ENCODE measurements around the gene LTBP2. TPM values are rescaled to one million over a fixed set of nuclear protein-coding genes. Genes with fewer than 3 reads are reported as not detected.

LTBP2 gene
- total RNA-seq, 1 donor from 2014 or later, result 1.1 TPM

DNA sequence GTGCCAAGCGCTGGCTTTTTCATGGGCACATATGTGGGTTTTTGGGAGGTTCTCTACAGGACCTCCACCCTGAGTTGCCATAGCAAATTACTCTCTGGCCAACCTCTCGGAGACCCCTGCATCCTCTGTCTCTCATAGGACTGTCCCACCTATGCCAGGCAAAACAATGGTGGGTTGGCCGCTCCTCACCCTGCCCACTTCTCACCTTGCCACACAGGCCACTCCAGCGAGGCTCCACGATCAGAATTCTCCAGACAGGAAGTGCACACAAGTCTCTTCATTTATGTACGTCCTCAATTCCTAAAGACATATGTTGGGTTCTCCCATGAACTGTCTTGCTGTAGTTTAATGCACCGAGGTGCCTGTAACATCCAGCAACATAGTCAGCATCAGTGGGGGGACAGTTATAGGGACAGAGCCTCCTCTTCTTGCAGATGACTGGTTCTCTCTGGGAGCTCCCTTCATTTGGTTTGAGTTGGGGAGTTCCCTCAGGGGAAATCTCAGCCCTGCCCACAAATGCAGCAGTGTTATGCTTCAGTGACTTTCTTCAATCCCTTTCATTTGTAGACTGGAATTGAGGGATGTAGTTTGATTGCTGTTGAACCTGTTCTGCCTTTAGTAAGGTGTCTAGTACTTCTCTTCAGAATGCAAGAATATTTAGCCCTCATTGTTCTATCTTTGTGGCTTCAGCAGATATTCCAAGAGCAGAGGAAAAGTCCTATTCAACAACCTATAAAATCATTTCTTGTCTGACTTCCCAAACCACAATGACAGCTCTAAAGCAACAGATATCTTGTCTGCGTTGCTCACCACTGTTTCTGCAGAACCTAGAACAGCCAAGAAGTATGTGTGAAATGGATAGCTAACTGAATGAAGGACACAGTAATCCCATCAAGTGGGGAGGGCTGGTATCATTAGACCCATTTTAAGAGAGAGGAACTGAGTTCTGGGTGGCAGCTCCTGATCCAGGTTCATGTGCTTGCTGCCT lies 2.8 kb upstream of the LTBP2 start:
- DNase-seq (ENCODE audit: low spot score), result no peak
- ATAC-seq, result no peak

DNA sequence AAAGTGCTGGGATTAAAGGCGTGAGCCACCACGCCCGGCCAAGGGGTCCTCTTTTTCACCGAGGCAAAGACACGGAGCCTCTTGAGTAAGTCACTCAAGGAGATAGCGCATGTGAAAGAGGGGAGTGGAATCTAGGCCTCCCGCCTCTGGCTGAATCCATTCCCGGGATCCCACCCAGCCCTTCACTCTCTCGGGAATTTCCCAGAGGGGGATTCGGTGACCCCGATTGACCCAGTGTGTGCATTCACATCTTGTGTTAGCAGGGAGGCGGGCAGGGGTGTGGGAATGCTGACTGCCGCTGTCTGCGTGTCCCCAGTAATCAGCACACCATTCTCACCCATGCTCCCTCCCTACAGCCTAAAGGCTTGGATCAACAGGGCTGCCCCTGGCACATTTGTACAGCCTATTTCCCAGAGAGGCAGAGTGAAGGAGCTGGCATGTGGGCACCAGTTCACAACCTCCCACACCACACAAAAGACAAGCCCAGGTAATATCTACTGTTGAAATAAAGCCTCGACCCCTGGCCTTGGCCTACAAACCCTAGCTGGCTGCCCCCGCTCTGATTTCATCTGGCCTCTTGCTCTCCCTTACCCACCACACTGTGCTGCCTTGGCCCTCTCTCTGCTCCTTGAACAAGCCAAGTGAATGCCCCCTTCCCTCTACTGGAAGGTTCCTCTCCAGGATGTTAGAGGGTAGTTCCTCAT lies 1.3 kb upstream of the LTBP2 start:
- no peak for DNase-seq (ENCODE audit: low spot score)
- no peak for ATAC-seq

DNA sequence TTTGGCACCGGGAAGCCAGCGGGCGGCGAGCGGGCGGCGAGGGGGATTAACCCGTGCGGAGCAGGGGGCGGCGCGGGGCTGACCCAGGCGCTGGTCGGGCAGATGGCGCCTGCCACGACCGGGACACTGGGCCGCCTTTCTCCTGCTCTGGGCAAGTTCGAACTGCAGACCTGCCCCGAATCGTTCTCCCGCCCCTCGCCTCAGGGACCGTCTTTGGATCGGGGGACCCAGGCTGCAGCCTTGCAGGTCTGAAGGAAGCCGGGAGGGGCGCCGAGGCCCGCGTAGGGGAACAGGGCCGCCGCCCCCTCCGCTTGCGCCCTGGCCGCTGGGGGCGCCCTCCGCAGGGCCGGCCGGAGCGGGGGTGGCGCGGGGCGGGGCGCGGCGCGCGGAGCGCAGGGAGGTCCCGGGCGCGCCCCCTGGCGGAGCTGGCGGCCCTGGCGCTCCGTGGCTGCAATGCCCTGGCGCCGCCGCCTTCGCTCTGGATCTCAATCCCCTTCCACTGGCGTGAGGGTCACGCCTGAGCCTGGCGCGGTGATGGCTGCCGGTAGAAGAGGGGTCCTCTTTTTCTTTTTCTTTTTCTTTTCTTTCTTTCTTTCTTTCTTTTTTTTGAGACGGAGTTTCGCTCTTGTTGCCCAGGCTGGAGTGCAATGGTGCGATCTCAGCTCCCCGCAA lies 449 bp upstream of the LTBP2 start:
- peak; percentile 91 for ATAC-seq
- DNase-seq (ENCODE audit: low spot score), result peak; percentile 76

DNA sequence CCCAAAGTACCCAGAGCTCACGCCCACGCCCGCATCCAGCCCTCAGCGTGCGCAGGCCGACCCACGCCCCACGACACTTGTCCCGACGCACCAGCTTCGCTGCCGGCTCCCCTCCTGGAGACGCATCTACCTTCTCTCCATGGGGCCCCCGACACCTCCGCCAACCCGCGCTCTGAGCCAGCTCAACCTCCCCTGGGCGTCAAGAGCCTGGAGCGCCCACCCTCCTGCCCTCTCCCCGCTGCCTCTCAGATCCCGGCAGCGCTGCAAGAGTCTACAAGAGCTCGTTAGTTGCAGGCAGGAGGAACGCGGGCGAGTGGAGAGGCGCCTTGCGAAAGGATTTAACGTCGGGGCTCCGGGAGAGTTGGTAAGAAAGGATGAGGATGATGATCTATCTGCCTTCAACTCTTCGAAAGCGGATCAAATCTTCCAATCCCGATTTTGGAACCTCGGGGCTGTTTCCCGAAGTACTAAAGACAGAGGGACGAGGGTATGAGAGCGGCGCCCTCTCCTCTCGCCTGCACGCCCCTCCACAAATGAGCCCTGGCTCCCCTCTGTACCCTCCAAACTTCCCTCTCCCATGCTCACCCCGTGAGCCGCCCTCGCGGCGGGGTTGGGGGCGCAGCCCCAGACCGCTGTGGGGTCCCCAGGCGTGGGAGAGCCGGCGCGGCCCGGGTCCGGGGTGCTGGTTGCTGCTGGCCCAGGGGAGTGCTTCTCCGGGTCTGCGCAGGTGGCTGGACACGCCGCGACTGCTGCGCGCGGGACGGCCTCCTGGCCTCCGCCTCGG lies 979 bp downstream of the LTBP2 start:
- ATAC-seq (no peak), DNase-seq (ENCODE audit: low spot score) (no peak)

DNA sequence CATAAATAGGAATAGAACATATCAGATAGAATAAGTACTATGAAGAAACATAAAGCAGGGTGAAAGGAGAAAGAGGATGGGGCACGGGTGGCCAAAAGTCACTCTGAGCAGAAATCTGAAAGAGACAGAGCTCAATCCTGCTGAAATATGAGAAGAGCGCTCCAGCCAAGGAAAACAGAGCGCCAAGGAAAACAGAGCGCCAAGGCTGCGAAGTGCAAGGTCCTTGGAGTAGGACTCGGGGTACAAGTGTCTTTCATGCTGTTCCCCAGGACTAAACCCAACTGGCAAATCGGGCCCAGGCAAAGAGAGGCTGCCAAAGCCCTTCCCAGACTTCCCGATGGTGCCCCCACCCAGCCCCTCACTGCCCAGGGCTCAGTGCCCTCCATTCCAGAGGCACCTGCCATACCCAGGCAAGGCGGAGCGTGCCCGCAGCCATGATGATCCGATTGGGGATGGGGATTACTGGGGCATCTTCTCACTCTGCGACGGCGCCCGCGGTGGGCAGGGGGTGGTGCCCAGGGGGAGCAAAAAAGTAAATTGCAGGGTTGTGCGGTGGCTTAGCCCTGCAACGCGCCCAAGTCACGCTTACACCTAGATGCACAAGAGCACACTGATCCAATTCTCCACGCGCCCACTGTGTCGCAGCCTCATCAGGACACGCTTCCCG lies 1.7 kb downstream of the LTBP2 start:
- DNase-seq (ENCODE audit: low spot score) (no peak), ATAC-seq (no peak)

DNA sequence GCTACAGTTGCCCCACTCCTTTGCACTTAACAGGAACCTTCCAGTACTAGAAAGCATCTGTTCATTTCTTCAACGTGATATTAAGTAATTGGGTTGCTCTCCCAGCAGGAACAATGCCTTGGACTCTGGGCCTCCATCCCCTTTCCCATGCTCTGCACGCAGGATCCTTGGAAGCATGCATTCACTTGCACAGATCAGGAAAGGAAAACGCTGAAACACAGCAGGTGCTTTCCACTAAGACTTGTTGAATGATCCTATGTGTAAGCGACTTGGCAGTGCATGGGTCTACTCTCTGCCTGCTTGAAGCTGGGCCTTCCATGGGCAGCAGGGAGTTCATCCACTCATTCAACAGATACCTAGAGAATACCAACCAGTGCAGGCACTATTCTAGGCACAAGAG lies 2.3 kb downstream of the LTBP2 start:
- DNase-seq (ENCODE audit: low spot score), result no peak
- no peak for ATAC-seq

DNA sequence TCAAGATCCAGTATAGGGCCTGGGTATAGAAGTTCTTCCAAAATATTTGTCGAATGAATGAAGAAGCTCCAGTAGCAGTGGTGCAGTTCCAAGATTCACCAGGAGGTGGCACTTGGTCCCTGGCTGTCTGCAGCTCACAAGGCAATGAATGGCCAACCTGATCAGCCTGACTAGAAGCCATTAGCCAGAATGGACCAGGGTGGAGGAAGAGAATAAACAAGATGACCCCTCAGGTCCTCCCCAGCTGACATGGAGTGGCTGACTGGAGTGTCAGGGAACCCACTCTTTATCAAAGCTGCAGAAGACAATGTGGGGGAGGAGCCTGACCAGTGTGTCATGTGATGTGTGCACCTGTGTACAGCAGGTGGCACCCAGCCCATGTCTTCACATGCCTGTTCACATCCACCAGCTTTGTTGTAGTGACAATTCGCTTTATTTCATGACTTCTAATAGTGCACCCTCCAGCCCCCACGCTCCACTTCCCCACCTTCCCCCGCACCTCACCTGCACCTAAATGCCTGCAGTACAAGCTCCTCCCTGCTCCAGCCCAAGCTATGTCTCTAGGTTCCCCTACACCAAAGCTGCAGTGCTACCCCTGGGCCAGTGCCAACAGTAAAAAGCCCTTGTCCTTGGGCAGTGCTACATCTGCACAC lies 3.0 kb downstream of the LTBP2 start:
- peak; percentile 79 for DNase-seq (ENCODE audit: low spot score)
- ATAC-seq, result peak; percentile 79

DNA sequence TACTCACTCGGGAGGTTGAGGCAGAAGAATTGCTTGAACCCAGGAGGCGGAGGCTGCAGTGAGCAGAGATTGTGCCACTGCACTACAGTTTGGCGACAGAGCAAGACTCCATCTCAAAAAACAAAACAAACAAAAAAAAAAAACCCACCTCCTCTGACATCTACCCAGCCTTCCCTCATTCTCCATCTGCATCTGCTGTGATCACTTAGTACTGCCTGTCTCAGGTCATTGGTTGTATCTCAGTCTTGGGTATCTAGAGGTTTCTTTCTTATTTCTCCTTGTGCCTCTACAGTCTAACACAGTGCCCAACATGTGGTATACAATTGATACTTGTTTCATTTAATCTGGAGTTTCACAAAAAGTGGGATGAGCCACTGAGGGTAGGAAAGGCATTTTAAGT lies 5.3 kb downstream of the LTBP2 start:
- ATAC-seq, result no peak

DNA sequence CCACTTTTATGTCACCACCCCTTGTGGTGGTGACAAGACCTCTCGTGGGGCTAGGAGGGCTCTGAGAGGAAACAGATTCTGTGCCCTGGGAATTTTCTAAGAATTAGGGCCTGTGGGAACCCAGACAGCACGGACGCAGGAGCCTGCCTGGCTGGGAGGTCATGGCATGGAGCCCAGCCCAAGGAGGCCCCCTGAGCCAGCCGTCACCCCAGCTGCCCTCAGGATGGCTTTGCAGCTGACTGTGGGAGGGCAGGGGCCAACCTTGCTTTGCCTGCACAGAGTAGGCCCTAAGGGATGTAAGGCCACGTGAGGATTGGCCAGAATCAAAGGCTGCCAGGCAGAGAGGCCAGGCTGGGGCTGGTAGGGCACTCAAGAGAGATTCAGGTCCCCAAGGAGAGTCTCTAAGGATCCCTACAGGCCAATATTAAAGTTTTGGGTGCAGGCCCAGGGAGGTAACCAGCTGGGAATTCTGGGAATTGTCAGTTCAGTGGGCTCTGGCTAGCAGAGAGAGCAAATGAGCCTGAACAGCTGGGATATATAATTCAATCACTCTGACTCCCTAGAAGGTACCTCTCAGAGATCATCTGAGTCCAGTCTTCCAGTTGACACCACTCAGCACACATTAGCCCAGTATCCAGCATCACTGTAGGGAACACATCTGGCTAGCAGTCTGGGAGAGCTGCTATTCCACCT lies 6.4 kb downstream of the LTBP2 start:
- ATAC-seq (no peak), DNase-seq (ENCODE audit: low spot score) (no peak)

More for the DNA sequence above, 5.3 kb downstream of the LTBP2 start:
- DNase-seq (ENCODE audit: low spot score), result no peak

DNA sequence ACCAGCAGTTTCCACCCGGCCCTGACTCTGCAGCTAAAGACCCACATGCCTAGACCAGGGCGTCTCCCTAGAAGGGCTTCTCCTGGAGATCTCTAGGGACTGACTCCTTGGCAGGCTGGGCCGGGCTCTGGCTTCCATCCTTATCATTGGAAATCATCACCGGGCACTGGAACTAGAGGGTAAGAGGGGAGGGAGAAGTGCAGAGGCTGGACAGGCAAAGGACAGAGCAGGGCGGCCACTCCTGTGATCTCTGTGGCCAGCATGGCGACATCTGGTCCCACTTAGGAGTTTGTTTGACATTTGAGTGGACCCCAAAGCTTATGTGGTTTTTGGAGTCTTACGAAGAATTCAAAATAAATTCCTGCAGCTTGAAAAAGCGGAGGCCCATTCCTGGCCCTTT lies 7.1 kb downstream of the LTBP2 start:
- DNase-seq (ENCODE audit: low spot score), result no peak
- no peak for ATAC-seq

DNA sequence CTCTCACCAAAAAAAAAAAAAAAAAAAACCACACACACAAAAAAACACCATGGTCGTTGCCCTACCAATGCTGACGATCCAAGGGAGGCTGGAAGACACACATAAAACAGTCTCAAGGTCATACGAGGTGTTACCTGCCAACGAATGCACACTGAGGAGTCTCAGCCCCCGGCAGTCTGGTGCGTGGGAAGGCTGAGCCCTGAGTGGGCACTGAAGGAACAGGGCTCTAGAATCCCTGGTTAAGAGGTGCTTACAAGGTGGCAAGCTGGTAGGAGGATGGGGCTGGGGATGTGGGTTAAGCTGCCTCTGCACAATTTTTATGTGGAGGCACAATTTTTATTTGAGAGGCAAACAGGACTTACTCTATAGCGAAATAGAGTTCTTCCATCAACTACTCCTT lies 7.9 kb downstream of the LTBP2 start:
- no peak for DNase-seq (ENCODE audit: low spot score)
- ATAC-seq, result no peak

DNA sequence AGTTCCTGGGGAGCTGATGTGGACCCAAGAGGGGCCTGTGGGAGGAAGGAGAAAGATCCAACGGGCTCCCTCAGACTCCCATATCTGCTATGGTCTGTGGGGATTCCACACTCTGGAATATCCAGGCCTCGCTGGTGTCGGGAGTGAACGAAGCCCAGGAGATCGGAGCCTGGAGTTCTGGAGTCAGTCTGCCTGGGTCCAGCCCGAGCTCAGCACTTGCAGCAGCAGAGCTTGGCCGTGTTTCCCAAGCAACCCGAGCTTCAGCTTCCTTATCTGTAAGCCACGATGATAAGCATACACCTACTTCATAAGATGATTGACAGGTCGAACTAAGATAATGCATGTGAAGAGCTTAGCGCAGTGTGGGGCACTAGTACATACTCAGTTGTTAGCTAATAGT lies 10.1 kb downstream of the LTBP2 start:
- no peak for ATAC-seq
- DNase-seq (ENCODE audit: low spot score), result no peak

DNA sequence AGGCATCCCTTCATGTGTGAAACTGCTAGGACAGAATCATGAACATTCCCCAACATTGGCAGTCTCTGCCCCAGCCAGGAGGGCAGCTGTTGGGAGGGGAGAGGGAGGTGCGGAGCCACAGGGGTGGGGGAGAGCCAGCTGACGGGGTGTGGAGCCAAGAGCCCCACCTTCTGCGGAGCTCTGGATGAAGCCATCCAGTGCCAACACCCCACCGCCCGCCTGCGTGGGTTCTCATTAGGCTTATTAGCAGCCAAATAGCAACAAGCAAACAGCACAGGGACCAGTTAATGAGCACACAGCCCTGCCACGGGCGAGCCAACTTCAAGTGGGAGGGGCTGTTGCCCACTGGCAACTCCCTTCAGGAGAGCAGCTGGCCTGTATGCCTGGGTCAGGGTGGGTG lies 12.1 kb downstream of the LTBP2 start:
- DNase-seq (ENCODE audit: low spot score), result no peak

DNA sequence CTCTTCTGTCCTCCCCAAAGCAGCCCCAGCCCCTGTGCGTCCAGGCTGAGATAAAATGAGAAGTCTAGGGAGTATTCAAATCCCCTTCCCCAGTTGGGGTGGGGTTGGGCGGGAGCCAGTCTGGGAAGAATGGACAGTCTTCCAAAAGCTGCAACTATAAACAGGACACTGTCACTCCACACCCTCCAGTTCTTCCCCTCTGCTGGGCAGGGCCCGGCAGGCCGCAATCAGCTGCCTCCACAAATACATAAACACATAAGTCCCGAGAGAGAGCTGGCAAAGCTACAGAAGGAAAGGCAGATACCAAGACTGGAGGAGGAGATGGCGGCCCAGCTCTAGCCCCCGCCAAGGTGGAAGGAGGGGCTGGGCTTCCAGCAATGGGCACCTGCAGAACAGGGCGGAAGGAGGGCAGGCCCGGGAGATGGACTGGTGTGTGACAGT lies 12.7 kb downstream of the LTBP2 start:
- DNase-seq (ENCODE audit: low spot score), result no peak

More for the DNA sequence above, 12.1 kb downstream of the LTBP2 start:
- ATAC-seq, result no peak

DNA sequence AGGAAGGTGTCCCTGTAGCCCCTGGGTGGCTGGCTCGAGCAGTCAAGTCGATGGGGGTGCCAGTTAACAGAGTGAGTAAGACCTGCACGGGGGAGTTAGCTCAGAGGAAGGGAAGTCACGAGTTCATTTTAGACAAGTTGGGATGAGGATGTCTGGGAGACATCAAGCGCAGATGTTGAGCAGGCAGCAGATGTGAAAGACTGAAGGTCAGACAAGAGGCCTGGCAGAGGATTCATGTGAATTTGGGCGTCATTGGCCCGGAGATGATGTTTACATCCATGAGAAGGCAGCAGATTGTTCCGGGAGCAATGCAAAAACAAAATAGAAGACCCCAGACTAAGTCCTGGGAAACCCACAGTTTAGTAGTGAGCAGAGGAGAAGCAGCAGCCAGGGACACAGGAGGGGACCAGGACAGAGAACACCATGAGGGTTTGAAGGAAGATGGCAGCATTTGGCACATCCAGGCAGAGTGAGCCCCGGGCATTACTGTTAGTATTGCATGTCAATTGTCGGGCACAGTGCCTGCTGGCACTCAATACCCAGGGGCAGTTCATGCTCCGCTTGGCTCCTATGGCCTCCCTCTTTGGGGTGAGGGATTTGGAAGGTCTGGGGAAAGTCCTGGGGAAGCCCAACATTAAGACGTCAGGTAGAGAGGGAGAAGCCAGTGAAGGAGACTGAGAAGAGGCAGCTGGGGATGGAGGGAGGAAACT lies 15.1 kb downstream of the LTBP2 start:
- ATAC-seq (no peak), DNase-seq (ENCODE audit: low spot score) (no peak)

More for the DNA sequence above, 12.7 kb downstream of the LTBP2 start:
- ATAC-seq, result peak; percentile 45

DNA sequence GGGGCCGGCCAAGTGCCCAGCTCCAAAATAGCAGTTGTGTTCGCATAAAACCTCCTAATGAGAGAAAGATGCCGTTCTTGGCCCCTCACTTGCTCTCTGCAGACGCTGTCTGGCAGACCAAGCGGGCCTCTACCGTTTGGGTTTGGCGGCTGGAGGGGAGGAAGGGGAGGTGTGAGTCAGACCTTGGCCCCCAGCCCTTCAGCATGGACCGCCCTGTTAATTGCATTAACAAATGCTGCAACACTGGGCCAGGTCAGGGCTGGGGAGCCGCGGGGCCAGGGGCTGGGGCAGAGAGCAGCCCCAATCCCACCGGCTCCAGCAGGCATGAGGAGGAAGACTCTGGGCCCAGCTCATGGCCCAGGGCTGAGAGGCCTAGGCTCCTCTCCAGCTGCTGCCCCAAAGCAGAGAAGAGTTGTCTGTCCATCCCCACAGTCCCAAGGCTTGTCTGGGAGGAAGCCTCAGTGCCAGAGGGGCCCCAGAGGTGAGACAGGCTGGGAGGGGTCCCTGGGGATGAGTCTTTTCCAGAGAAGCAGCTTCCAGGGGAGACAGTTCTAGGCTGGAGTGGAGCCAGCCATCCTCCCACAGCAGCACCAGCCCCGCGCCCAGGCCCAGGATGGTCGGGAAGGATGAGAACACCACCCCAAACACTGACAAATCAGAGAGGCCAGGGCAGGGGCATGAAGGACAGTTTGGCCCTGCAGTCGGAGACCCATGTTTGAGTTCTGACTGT lies 16.9 kb downstream of the LTBP2 start:
- no peak for ATAC-seq
- no peak for DNase-seq (ENCODE audit: low spot score)

DNA sequence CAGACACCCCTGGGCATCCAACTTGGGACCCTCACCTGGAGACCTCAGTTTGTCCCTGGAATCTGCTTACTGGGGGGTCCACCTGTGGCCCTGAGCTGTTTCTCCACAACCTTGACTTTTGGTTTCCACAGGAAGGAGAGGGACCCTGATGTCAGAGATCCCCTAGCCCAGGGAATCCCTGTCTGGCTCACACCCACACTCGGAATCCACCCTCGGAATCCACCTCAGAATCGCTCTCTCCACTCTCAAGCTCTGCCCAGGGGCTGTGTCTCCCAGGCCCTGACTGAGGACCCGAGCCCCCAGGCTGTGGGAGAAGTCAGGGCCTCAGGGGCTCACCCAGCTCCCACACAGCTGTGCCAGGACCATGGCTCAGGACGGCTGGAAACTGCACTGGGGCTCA lies 17.4 kb downstream of the LTBP2 start:
- DNase-seq (ENCODE audit: low spot score) (no peak), ATAC-seq (no peak)

DNA sequence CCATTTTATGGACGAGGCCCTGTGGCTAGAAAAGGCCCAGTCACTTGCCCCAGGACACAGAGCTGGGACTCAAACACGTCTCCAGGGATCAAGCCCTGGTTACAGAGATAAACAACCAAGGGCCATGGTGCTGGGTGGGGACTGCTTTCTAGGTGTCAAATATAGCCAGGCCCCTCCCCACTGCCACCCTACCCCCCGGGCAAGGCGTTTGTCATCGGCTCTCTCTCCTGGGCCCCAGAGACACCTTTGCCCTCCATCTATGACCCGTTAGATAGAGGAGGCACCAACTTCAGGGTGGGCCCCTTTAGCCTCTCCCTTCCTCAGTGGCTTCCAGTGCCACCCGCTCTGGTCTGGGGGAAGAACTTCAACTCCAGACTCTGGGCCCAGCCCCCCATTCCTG lies 18.0 kb downstream of the LTBP2 start:
- DNase-seq (ENCODE audit: low spot score), result no peak
- ATAC-seq, result no peak

Data from left lobe of liver (tissue), 2 donors.